ENCODE measurements around the gene PRR33.

PRR33 gene

GRCh38 chr11:1840780-1841480 lies 50.8 kb downstream of the PRR33 start:
- Mint-ChIP-seq H3K27me3 (no peaks in the 10 kb centered on the region), H3K4me1 (peaks cover 63% of the 10 kb centered on the region), H3K36me3 (no peaks in the 10 kb centered on the region), H3K9me3 (no peaks in the 10 kb centered on the region), H3K4me3 (peak overlapping the region; percentile 49), H3K27ac (peak overlapping the region; percentile 86)
- ATAC-seq, result no peak

DNA sequence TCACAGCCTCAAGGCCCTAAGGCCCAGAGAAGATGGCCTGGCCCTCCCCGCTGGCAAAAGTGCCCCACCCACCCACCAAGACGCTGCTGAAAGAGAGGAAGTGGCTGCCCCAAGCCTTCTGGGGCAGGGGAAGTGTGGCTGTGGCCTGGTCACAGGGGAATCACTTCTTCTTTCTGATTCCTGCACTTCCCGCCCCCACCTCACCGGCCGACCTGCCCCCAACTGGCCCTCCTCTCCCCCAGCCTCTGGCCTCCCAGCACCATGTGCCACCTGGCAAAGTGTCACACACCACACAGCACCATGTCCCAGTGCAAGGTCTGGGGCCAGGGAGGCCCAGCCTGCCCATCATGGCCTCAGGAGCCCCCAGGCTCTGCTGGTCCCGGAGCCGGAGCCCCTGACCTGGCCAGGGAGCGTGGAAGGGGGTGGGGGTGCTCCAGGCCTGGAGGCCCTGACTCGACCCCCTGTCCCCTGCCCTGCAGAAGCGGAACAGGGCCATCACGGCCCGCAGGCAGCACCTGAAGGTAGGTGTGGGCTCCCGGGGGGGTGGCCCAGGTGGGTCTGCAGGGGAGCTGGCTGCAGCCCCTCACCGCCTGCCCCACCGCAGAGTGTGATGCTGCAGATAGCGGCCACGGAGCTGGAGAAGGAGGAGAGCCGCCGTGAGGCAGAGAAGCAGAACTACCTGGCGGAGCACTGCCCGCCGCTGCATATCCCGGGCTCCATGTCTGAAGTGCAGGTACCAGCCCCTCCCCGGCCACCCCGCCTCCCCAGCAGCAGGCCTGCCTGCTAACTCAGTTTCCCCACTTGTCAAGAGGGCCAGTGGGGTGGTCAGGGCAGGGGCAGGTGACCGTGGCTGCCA lies 51.5 kb downstream of the PRR33 start:
- H3K9me3 Mint-ChIP-seq, result no peaks in the 10 kb centered on the region
- no peaks in the 10 kb centered on the region for H3K36me3 Mint-ChIP-seq
- no peaks in the 10 kb centered on the region for H3K27me3 Mint-ChIP-seq
- peaks cover 55% of the 10 kb centered on the region for H3K4me1 Mint-ChIP-seq
- peak overlapping the region; percentile 66 for H3K4me3 Mint-ChIP-seq
- ATAC-seq, result peak; percentile 79
- H3K27ac Mint-ChIP-seq, result peak overlapping the region; percentile 86

DNA sequence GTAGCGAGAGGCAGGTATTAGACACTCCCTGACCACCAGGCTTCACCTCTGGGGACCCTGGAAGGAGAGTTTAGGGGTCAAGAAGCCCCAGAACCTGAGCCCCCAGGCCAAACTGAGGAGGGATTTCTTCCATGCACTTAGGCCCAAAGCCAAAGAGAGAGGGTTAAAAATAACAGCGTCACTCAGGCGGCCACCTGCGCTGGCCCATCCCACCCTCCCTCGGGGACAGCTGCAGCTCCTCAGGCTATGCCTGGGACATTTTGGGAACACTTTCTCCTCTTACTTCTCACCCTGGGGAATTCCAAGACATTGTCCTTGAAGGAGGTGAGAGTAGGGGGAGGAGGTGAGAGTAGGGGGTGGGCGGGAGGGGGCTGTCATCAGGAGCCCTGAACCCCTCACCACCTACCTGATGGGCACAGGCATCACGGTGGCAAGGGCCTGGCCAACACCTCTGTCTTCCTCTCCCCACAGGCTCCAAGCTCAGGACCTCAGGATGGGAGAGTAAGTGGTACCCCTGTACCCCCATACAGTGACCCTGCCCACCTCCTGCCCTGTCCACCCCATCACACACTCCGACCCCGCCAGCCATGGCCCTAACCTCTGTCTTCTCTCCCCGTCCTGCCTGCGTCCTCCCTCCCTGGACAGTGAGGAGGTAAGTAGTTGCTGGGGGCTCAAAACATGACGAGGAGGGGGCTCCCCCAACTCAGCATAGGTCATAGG lies 52.3 kb downstream of the PRR33 start:
- H3K4me1 Mint-ChIP-seq, result peaks cover 47% of the 10 kb centered on the region
- ATAC-seq, result peak; percentile 1
- no peaks in the 10 kb centered on the region for H3K9me3 Mint-ChIP-seq
- H3K4me3 Mint-ChIP-seq, result peak overlapping the region; percentile 66
- no peaks in the 10 kb centered on the region for H3K36me3 Mint-ChIP-seq
- H3K27me3 Mint-ChIP-seq, result peaks cover 4% of the 10 kb centered on the region
- H3K27ac Mint-ChIP-seq, result peak overlapping the region; percentile 86

GRCh38 chr11:1838426-1839144 lies 53.1 kb downstream of the PRR33 start, which contains the start of gene TNNI2:
Gene TNNI2 (plus strand): TSS chr11:1838981. CDS start chr11:1839697, 716 bp downstream.
- peak within 1 kb of the TSS; percentile 86 for H3K27ac Mint-ChIP-seq
- peaks cover 12% of the 10 kb centered on the region for H3K27me3 Mint-ChIP-seq
- peaks cover 40% of the 10 kb centered on the region for H3K4me1 Mint-ChIP-seq
- ATAC-seq, result no peak
- H3K36me3 Mint-ChIP-seq, result no peaks in the 10 kb centered on the region
- peak within 1 kb of the TSS; percentile 66 for H3K4me3 Mint-ChIP-seq
- no peaks in the 10 kb centered on the region for H3K9me3 Mint-ChIP-seq
